Measurements from ENCODE around the gene CALHM4.
"Not testable (repeated sequence)": the region's sequence is repeated elsewhere in the genome, so short reads cannot be mapped to it uniquely, and the experiment has no call there.

CALHM4 gene

DNA sequence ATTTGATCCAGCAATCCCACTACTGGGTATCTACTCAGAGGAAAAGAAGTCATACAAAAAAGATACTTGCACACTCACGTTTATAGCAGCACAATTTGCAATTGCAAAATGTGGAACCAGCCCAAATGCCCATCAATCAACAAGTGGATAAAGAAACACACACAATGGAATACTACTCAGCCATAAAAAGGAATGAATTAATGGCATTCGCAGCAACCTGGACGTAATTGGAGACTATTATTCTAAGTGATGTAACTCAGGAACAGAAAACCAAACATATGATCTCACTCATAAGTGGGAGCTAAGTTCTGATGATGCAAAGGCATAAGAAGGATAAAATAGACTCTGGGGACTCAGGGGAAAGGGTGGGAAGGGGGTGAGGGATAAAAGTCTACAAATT, 51.3 kb downstream of the CALHM4 start:
- not testable (repeated sequence) for H3K4ac ChIP-seq (ENCODE audit: low read depth, low read length); H3K27me3 ChIP-seq (ENCODE audit: insufficient read depth, low read length, poor library complexity); H3K79me1 ChIP-seq (ENCODE audit: low read length); H3K27ac ChIP-seq (ENCODE audit: low read depth, low read length); H2AK5ac ChIP-seq (ENCODE audit: low read length); H3K4me1 ChIP-seq (ENCODE audit: control insufficient read depth, low read depth, low read length); H3K4me3 ChIP-seq (ENCODE audit: low read length); H4K5ac ChIP-seq (ENCODE audit: low read length); H2BK15ac ChIP-seq (replicated peaks; ENCODE audit: low read depth); DNase-seq; H3K56ac ChIP-seq (ENCODE audit: low read length); H3K18ac ChIP-seq (ENCODE audit: low read length); H3K9ac ChIP-seq (ENCODE audit: low read length); H3K79me2 ChIP-seq (ENCODE audit: control insufficient read depth, insufficient read depth, low read length); H2BK120ac ChIP-seq (ENCODE audit: low read depth, low read length); H3K36me3 ChIP-seq (ENCODE audit: control insufficient read depth, insufficient read depth, low read length); H2BK5ac ChIP-seq (ENCODE audit: low read length); H3K4me2 ChIP-seq (ENCODE audit: low read length); H4K8ac ChIP-seq (ENCODE audit: low read depth, low read length); H3K23ac ChIP-seq (ENCODE audit: low read length)
- WGBS (ENCODE audit: extremely low coverage, insufficient coverage, low lambda C conversion rate) = no CpG with 5 or more reads among the region's 3 CpGs

DNA sequence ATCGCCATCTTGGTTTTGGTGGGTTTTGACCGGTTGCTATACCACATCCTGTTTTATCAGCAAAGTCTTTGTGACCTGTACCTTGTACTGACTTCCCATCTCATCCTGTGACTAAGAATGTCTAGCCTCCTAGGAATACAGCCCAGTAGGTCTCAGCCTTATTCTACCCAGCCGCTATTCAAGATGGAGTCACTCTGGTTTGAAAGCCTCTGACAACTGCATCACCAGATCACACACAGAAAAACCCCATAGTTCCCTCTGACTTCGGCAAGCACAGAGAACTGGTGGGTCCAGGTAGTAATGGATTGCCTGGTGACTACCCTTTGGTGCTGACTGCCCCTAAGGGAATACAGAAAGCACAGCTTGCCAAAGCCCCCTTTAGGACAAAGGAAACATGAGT, 52.4 kb downstream of the CALHM4 start:
- Histone ChIP-seq H3K18ac (ENCODE audit: low read length) (no peak overlapping the region), H2BK5ac (ENCODE audit: low read length) (no peak overlapping the region), H2BK120ac (ENCODE audit: low read depth, low read length) (no peak overlapping the region), H2BK15ac (replicated peaks; ENCODE audit: low read depth) (no peak overlapping the region), H3K79me1 (ENCODE audit: low read length) (no peaks in the 10 kb centered on the region), H3K23ac (ENCODE audit: low read length) (no peak overlapping the region), H3K4ac (ENCODE audit: low read depth, low read length) (no peak overlapping the region), H2AK5ac (ENCODE audit: low read length) (no peak overlapping the region), H3K27me3 (ENCODE audit: insufficient read depth, low read length, poor library complexity) (no peaks in the 10 kb centered on the region), H3K27ac (ENCODE audit: low read depth, low read length) (no peak overlapping the region), H3K4me3 (ENCODE audit: low read length) (no peak overlapping the region), H3K4me2 (ENCODE audit: low read length) (no peak overlapping the region), H3K79me2 (ENCODE audit: control insufficient read depth, insufficient read depth, low read length) (no peaks in the 10 kb centered on the region), H3K9ac (ENCODE audit: low read length) (no peak overlapping the region), H3K56ac (ENCODE audit: low read length) (no peak overlapping the region), H4K8ac (ENCODE audit: low read depth, low read length) (no peak overlapping the region), H3K4me1 (ENCODE audit: control insufficient read depth, low read depth, low read length) (no peaks in the 10 kb centered on the region), H4K5ac (ENCODE audit: low read length) (no peak overlapping the region), H3K36me3 (ENCODE audit: control insufficient read depth, insufficient read depth, low read length) (no peaks in the 10 kb centered on the region)
- no CpG with 5 or more reads among the region's 4 CpGs for WGBS (ENCODE audit: extremely low coverage, insufficient coverage, low lambda C conversion rate)
- DNase-seq = no peak

Data from mesendoderm (in vitro differentiated cells).